IMR-90 (cell line): ENCODE results near the gene ADM2.

Experiments used
- BHLHE40 ChIP-seq: fragments of 150-350 bp; IDR thresholded peaks from 2 replicates; pipeline ENCODE4 v1.6.1; 2016; ENCODE audit warnings: mild to moderate bottlenecking, low read depth, low read length
- CEBPB ChIP-seq: IDR thresholded peaks from 2 replicates; pipeline ENCODE4 v1.6.1; 2012; ENCODE audit warnings: low read depth, low read length, improper control_type of control experiment
- CTCF ChIP-seq: conservative IDR thresholded peaks from 2 replicates; pipeline ENCODE4 v1.5.1; 2012; ENCODE audit warnings: mild to moderate bottlenecking, low read depth, low read length, improper control_type of control experiment
- MAFK ChIP-seq: IDR thresholded peaks from 2 replicates; pipeline ENCODE4 v1.6.1; 2012; ENCODE audit warnings: low read depth, low read length, improper control_type of control experiment
- POLR2A ChIP-seq: IDR thresholded peaks from 2 replicates; pipeline ENCODE4 v1.6.1; 2012; ENCODE audit warnings: mild to moderate bottlenecking, low read depth, low read length
- RFX5 ChIP-seq: IDR thresholded peaks from 2 replicates; pipeline ENCODE4 v1.8.0; 2012; ENCODE audit warnings: low read depth, mild to moderate bottlenecking, low read length, moderate library complexity

GRCh38 chr22:50530580-50530876, 49.2 kb downstream of the ADM2 start:
- TF ChIP-seq POLR2A (no peak), RFX5 (no peak), CTCF (no peak), BHLHE40 (no peak), MAFK (no peak), CEBPB (no peak)
